ENCODE data around the gene ARRDC1.

DNA sequence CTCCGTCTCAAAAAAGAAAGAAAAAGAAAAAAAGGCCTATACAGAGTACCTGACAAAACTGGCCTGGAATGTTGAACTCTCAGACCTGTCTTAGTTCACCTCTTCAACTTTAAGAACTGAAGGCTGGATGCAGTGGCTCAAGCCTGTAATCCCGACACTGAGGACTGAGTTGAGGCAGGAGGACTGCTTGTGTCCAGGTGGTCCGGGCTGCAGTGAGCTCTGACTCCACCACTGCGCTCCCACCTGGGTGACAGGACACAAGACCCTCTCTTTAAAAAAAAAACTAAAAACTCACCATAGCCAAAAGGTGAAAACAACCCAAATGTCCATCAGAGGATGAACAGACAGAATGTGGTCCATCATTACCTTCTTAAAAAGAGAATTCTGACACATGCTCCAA is 47.4 kb upstream of the ARRDC1 start:
- TF ChIP-seq POLR2AphosphoS5 (IDR thresholded peaks at IDR 0.05) (no peak), POLR2A (IDR thresholded peaks at IDR 0.05) (no peak)
- TF ChIP-seq, protein P1, sequence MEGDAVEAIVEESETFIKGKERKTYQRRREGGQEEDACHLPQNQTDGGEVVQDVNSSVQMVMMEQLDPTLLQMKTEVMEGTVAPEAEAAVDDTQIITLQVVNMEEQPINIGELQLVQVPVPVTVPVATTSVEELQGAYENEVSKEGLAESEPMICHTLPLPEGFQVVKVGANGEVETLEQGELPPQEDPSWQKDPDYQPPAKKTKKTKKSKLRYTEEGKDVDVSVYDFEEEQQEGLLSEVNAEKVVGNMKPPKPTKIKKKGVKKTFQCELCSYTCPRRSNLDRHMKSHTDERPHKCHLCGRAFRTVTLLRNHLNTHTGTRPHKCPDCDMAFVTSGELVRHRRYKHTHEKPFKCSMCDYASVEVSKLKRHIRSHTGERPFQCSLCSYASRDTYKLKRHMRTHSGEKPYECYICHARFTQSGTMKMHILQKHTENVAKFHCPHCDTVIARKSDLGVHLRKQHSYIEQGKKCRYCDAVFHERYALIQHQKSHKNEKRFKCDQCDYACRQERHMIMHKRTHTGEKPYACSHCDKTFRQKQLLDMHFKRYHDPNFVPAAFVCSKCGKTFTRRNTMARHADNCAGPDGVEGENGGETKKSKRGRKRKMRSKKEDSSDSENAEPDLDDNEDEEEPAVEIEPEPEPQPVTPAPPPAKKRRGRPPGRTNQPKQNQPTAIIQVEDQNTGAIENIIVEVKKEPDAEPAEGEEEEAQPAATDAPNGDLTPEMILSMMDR (IDR thresholded peaks at IDR 0.05): no peak
